H1 (cell line): ENCODE measurements around the gene TMEM63C. TPM values are rescaled to one million over a fixed set of nuclear protein-coding genes. Genes with fewer than 3 reads are reported as not detected.

ENCODE experiments used
- CTCF ChIA-PET: fragments of 300-600 bp; sonication (Branson Sonifier 250); formaldehyde crosslinking; loops from one replicate; lab custom pipeline; 2021; ENCODE audit not compliant: partially characterized antibody; lab: Charles Lee
- POLR2A ChIA-PET: fragments of 300-600 bp; sonication (Branson Sonifier 250); formaldehyde crosslinking; loops from one replicate; lab custom pipeline; 2021; ENCODE audit warnings: inconsistent platforms; ENCODE audit not compliant: partially characterized antibody; lab: Charles Lee
- DNase-seq, 2 experiments: peaks; one replicate each; pipeline versions ENCODE4 v3.0.0 to v3.0.0-alpha.2; 2010 to 2022; ENCODE audit warnings: low spot score in 2 of 2, low read depth in 1 of 2, mixed read lengths in 1 of 2
- FAIRE-seq: peaks from 2 replicates; lab custom pipeline; 2011; peaks lifted over from hg19 to GRCh38; lab: Jason Lieb, UNC
- H2AFZ ChIP-seq: 2 replicates; pipeline ENCODE4 v1.8.1; 2012; ENCODE audit warnings: low read length, inconsistent platforms
- H2AK5ac ChIP-seq: 2 replicates; pipeline ENCODE4 v1.6.1; 2013; ENCODE audit warnings: low read depth, low read length
- H2BK120ac ChIP-seq: replicated peaks from 2 replicates; pipeline ENCODE3; 2013; ENCODE audit warnings: low read depth, low read length, inconsistent platforms
- H2BK12ac ChIP-seq: 2 replicates; pipeline ENCODE4 v1.6.1; 2013; ENCODE audit warnings: low read depth, low read length
- H2BK15ac ChIP-seq: 2 replicates; pipeline ENCODE4 v1.6.1; 2013; ENCODE audit warnings: low read length
- H2BK20ac ChIP-seq: 2 replicates; pipeline ENCODE4 v1.6.1; 2013; ENCODE audit warnings: low read length
- H2BK5ac ChIP-seq: 2 replicates; pipeline ENCODE4 v1.6.1; 2013; ENCODE audit warnings: low read depth, low read length
- H3K14ac ChIP-seq: 2 replicates; pipeline ENCODE4 v1.6.1; 2013; ENCODE audit warnings: inconsistent platforms; ENCODE audit not compliant: insufficient read length
- H3K18ac ChIP-seq: 2 replicates; pipeline ENCODE4 v1.6.1; 2013; ENCODE audit warnings: low read length; ENCODE audit errors: extremely low read depth
- H3K23ac ChIP-seq: 2 replicates; pipeline ENCODE4 v1.6.1; 2013; ENCODE audit warnings: inconsistent platforms; ENCODE audit not compliant: insufficient read length
- H3K23me2 ChIP-seq: 2 replicates; pipeline ENCODE4 v1.6.1; 2013; ENCODE audit warnings: low read depth, low read length
- H3K27ac ChIP-seq: 2 replicates; pipeline ENCODE4 v1.6.1; 2011; ENCODE audit warnings: low read depth, low read length, inconsistent platforms
- H3K27me3 ChIP-seq, 4 experiments: replicated peaks in 1 of 4; 1 replicate in 1 of 4; 2 replicates in 3 of 4; pipeline versions ENCODE4 v1.6.1 to v1.8.1; 2011 to 2013; ENCODE audit warnings: low read length in 3 of 4, mild to moderate bottlenecking in 3 of 4, inconsistent platforms in 2 of 4, mixed read lengths in 2 of 4, moderate library complexity in 1 of 4; ENCODE audit not compliant: control insufficient read depth in 3 of 4, insufficient read depth in 3 of 4; ENCODE audit errors: extremely low read depth in 1 of 4
- H3K36me3 ChIP-seq, 4 experiments: 2 replicates each; pipeline versions ENCODE4 v1.6.1 to v1.8.1; 2011 to 2013; ENCODE audit warnings: mild to moderate bottlenecking in 4 of 4, low read length in 3 of 4, moderate library complexity in 2 of 4, control low read depth in 1 of 4, inconsistent platforms in 1 of 4; ENCODE audit not compliant: insufficient read depth in 4 of 4, control insufficient read depth in 2 of 4
- H3K4ac ChIP-seq: replicated peaks from 2 replicates; pipeline ENCODE3; 2013; ENCODE audit warnings: low read length, low read depth, mixed read lengths, inconsistent platforms; ENCODE audit not compliant: insufficient read length
- H3K4me1 ChIP-seq, 4 experiments: replicated peaks in 1 of 4; 1 replicate in 1 of 4; 2 replicates in 3 of 4; pipeline versions ENCODE4 v1.6.1 to v1.8.1; 2011 to 2013; ENCODE audit warnings: low read length in 3 of 4, inconsistent platforms in 2 of 4, mixed read lengths in 1 of 4; ENCODE audit not compliant: insufficient read depth in 4 of 4, control insufficient read depth in 3 of 4
- H3K4me2 ChIP-seq, 2 experiments: 2 replicates each; pipeline versions ENCODE4 v1.6.1 to v1.8.1; 2011 to 2013; ENCODE audit warnings: low read depth in 2 of 2, low read length in 2 of 2, control low read depth in 1 of 2, inconsistent platforms in 1 of 2, mild to moderate bottlenecking in 1 of 2; ENCODE audit not compliant: insufficient read depth in 1 of 2
- H3K4me3 ChIP-seq, 4 experiments: fragments of 200-600, 300-600 bp in 1 of 4; sonication (generic), shearing (Covaris generic), sonication (Bioruptor Twin) in 1 of 4; 2 replicates each; pipeline versions ENCODE4 v1.5.1 to v1.8.1; 2011 to 2016; ENCODE audit warnings: low read length in 4 of 4, low read depth in 3 of 4, control low read depth in 2 of 4, inconsistent platforms in 2 of 4, mild to moderate bottlenecking in 2 of 4, mixed read lengths in 1 of 4, moderate library complexity in 1 of 4; ENCODE audit not compliant: insufficient read depth in 2 of 4; ENCODE audit errors: extremely low read depth in 1 of 4
- H3K56ac ChIP-seq: replicated peaks from 2 replicates; pipeline ENCODE3; 2013; ENCODE audit warnings: low read depth, mild to moderate bottlenecking, mixed read lengths, low read length, inconsistent platforms; ENCODE audit not compliant: insufficient read length
- H3K79me1 ChIP-seq: 2 replicates; pipeline ENCODE4 v1.6.1; 2013; ENCODE audit warnings: low read depth, low read length, control low read depth
- H3K79me2 ChIP-seq, 2 experiments: 2 replicates each; pipeline versions ENCODE4 v1.6.1 to v1.8.1; 2012 to 2013; ENCODE audit warnings: low read length in 2 of 2, mild to moderate bottlenecking in 2 of 2, inconsistent platforms in 1 of 2; ENCODE audit not compliant: insufficient read depth in 2 of 2, control insufficient read depth in 1 of 2
- H3K9ac ChIP-seq, 4 experiments: replicated peaks in 1 of 4; 1 replicate in 1 of 4; 2 replicates in 3 of 4; pipeline versions ENCODE4 v1.6.1 to v1.8.1; 2011 to 2013; ENCODE audit warnings: low read depth in 3 of 4, low read length in 3 of 4, control low read depth in 2 of 4, mild to moderate bottlenecking in 2 of 4, moderate library complexity in 2 of 4, inconsistent platforms in 1 of 4; ENCODE audit errors: extremely low read depth in 1 of 4
- H3K9me3 ChIP-seq, 2 experiments: 2 replicates each; pipeline versions ENCODE4 v1.6.1 to v1.8.1; 2012 to 2013; ENCODE audit warnings: mild to moderate bottlenecking in 2 of 2, moderate library complexity in 2 of 2, control low read depth in 1 of 2, inconsistent platforms in 1 of 2, low read depth in 1 of 2, low read length in 1 of 2, mixed read lengths in 1 of 2; ENCODE audit not compliant: insufficient read depth in 2 of 2
- H4K20me1 ChIP-seq, 2 experiments: replicated peaks in 1 of 2; 2 replicates each; pipeline versions ENCODE3 to v1.8.1; 2011 to 2013; ENCODE audit warnings: inconsistent platforms in 2 of 2, low read length in 2 of 2, mild to moderate bottlenecking in 1 of 2; ENCODE audit not compliant: insufficient read depth in 2 of 2, control insufficient read depth in 1 of 2
- H4K5ac ChIP-seq: 2 replicates; pipeline ENCODE4 v1.6.1; 2013; ENCODE audit warnings: low read length, low read depth, mixed read lengths, inconsistent platforms; ENCODE audit not compliant: insufficient read length
- H4K8ac ChIP-seq: 2 replicates; pipeline ENCODE4 v1.8.0; 2013; ENCODE audit warnings: mild to moderate bottlenecking, moderate library complexity, low read length, inconsistent platforms; ENCODE audit not compliant: insufficient read depth; ENCODE audit errors: extremely low read depth
- H4K91ac ChIP-seq: replicated peaks from 2 replicates; pipeline ENCODE3; 2013; ENCODE audit warnings: low read length, mixed read lengths, inconsistent platforms; ENCODE audit not compliant: insufficient read length
- ATF3 ChIP-seq: IDR thresholded peaks from 2 replicates; pipeline ENCODE4 v1.6.1; 2011; ENCODE audit warnings: low read depth, mild to moderate bottlenecking, low read length; ENCODE audit not compliant: insufficient read depth
- CEBPB ChIP-seq: IDR thresholded peaks from 2 replicates; pipeline ENCODE4 v1.6.1; 2012; ENCODE audit warnings: low read depth, low read length
- CTCF ChIP-seq, 3 experiments: IDR thresholded peaks; 1 replicate in 2 of 3; 2 replicates in 1 of 3; pipeline versions ENCODE4 v1.5.1 to v1.6.1; 2011; ENCODE audit warnings: low read length in 3 of 3, mild to moderate bottlenecking in 3 of 3, inconsistent platforms in 2 of 3, low read depth in 1 of 3, moderate library complexity in 1 of 3; ENCODE audit not compliant: insufficient read depth in 1 of 3; ENCODE audit errors: control extremely low read depth in 1 of 3
- EGR1 ChIP-seq: IDR thresholded peaks from 2 replicates; pipeline ENCODE4 v1.6.1; 2011; ENCODE audit warnings: low read depth, low read length, borderline replicate concordance
- JUND ChIP-seq: IDR thresholded peaks from 2 replicates; pipeline ENCODE4 v1.6.1; 2011; ENCODE audit warnings: mild to moderate bottlenecking, improper control_type of control experiment, low read length
- RFX5 ChIP-seq: IDR thresholded peaks from 2 replicates; pipeline ENCODE4 v1.6.1; 2011; ENCODE audit warnings: low read depth, low read length, improper control_type of control experiment, borderline replicate concordance
- RXRA ChIP-seq: IDR thresholded peaks from 2 replicates; pipeline ENCODE4 v1.6.1; 2011; ENCODE audit warnings: low read depth, mild to moderate bottlenecking, low read length, moderate library complexity; ENCODE audit not compliant: insufficient read depth
- SP2 ChIP-seq: IDR thresholded peaks from 2 replicates; pipeline ENCODE4 v1.6.1; 2012; ENCODE audit warnings: mild to moderate bottlenecking, low read length, inconsistent platforms
- SRF ChIP-seq: IDR thresholded peaks from 2 replicates; pipeline ENCODE4 v1.6.1; 2011; ENCODE audit warnings: mild to moderate bottlenecking, low read depth, low read length, moderate library complexity
- TCF12 ChIP-seq: IDR thresholded peaks from 2 replicates; pipeline ENCODE4 v1.6.1; 2011; ENCODE audit warnings: low read depth, mild to moderate bottlenecking, low read length
- WGBS, 2 experiments: shearing (Covaris generic) in 1 of 2; methylation state at CpG; one replicate each; pipeline versions ENCODE4 v1.1.6 to v1.1.7; 2013 to 2015; ENCODE audit warnings: low lambda C conversion rate in 2 of 2, mixed read lengths in 2 of 2, inconsistent platforms in 1 of 2, low coverage in 1 of 2, missing lambda C conversion rate in 1 of 2; ENCODE audit not compliant: insufficient replicate concordance in 2 of 2, insufficient coverage in 1 of 2, insufficient read length in 1 of 2; ENCODE audit errors: extremely low coverage in 1 of 2, missing lambda C conversion rate in 1 of 2; 5-methylcytosine and 5-hydroxymethylcytosine counted together
- polyA plus RNA-seq, 7 experiments: library from polyadenylated mRNA; depleted of rRNA in 3 of 7; stranded (reverse) in 5 of 7; unstranded in 2 of 7; fragments of >200 nt in 5 of 7; fragments of 200-250 nt in 2 of 7; gene quantifications; 1 replicate in 5 of 7; 2 replicates in 1 of 7; 4 replicates in 1 of 7; pipeline versions ENCODE4 v1.2.1 to v1.2.3, GENCODE V29; 2011 to 2013; ENCODE audit warnings: missing spikeins in 2 of 7, mixed read lengths in 2 of 7
- total RNA-seq: library from RNA; stranded (reverse); fragmentation: NEBNext Ultra II Directional; extraction: Animal tissue kit (Norgen Biotek cat#: 25700); gene quantifications from 2 replicates; pipeline ENCODE4 v1.2.1, GENCODE V29; 2021

The TMEM63C gene
- total and polyA plus RNA-seq, 2 of the 8 experiments (the other 6 are each of a cell fraction or from before 2014, with no cell fraction given): 3.0 to 7.6 TPM

DNA sequence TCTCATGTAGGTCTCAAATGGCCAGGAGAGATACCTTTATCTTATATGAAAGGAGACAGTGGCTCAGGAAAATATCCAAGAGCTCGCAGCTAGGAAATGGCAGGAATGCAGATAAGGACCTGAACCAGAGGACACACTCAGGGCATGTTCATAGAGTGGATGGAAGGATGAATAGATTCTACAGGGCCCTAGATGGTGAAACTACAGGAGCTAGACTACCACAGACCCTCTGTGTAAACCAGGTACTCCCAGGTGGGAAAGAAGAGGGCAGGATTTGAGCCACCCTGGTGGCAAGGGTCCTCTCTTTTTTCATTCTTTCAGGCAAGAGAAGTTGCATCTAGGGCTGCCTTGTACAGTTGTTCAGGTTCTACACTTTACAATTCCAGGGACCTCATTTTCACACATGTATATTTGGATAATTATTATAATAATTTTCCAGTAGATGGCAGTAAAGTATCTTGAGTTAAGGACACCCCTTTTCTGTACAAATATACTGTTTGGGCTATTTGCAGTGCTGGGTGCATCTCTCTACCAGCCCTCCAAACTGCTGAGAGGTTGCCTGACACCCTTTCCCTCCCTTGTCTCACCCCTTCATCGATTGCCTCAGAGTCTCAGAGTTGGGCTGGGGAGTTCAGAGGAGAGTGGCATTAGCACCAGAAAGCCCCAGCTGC, 29.5 kb upstream of the TMEM63C start:
- Histone ChIP-seq H3K23me2 (no peaks in the 10 kb centered on the region), H3K14ac (no peak overlapping the region), H3K27ac (no peak overlapping the region), H4K5ac (no peak overlapping the region), H2BK15ac (peak overlapping the region; percentile 49; the same call in 1 of the 2 replicates), H2BK120ac (no peak overlapping the region), H3K79me2 (no peaks in the 10 kb centered on the region), H3K4me3 (no peak overlapping the region), H4K20me1 (no peaks in the 10 kb centered on the region), H3K4me1 (peaks cover 2 to 15% (median 2%) of the 10 kb centered on the region in 4 experiments; a peak in 3 of 7 replicates), H2AFZ (no peak overlapping the region), H3K9ac (no peak overlapping the region), H3K9me3 (no peaks in the 10 kb centered on the region), H3K36me3 (no peaks in the 10 kb centered on the region), H3K56ac (no peak overlapping the region), H4K91ac (peak overlapping the region; percentile 5), H2BK12ac (no peak overlapping the region), H3K4ac (no peak overlapping the region), H3K18ac (no peak overlapping the region), H3K79me1 (no peaks in the 10 kb centered on the region), H2AK5ac (no peak overlapping the region), H3K27me3 (no peaks in the 10 kb centered on the region), H2BK20ac (no peak overlapping the region), H2BK5ac (no peak overlapping the region), H3K4me2 (no peak overlapping the region), H3K23ac (no peak overlapping the region), H4K8ac (no peak overlapping the region)
- CTCF ChIA-PET: interaction anchor here (0.5 to 52.5 kb wide), 45 partner anchors 8 to 411 kb away, joined by 3 to 1490 read pairs (median 4); partner anchors contain the start of genes CIPC, GSTZ1, POMT2 and TMEM63C
- DNase-seq (no peak), FAIRE-seq (no peak)
- 38% methylated on average over 2 of the region's 2 CpGs; no CpG with 5 or more reads in 1 of the 2 experiments for WGBS, 2 experiments
- POLR2A ChIA-PET: interaction anchor here (1.0 to 2.1 kb wide), 2 partner anchors 9 kb away, joined by 3 to 9 read pairs; no protein-coding TSS in a partner anchor
- peak in 1 of 3 experiments; percentile 12; a peak in 1 of 4 replicates for TF ChIP-seq CTCF (IDR thresholded peaks at IDR 0.05; ENCODE audit: control extremely low read depth in 1 of 3, insufficient read depth in 1 of 3, low read depth in 1 of 3, low read length in 3 of 3)
- TF ChIP-seq SRF: no peak
- no peak for TF ChIP-seq SP2
- TF ChIP-seq RFX5: no peak
- no peak for TF ChIP-seq RXRA
- TF ChIP-seq ATF3: no peak
- no peak for TF ChIP-seq JUND
- TF ChIP-seq TCF12: no peak
- no peak for TF ChIP-seq CEBPB
- TF ChIP-seq EGR1: no peak
